Cerebellar cortex (tissue), 1 donor: ENCODE results near the gene HES7.

Source experiments
- DNase-seq: peaks from one replicate; pipeline ENCODE4 v3.0.0-alpha.2; 2015; ENCODE audit warnings: low spot score

The HES7 gene

DNA sequence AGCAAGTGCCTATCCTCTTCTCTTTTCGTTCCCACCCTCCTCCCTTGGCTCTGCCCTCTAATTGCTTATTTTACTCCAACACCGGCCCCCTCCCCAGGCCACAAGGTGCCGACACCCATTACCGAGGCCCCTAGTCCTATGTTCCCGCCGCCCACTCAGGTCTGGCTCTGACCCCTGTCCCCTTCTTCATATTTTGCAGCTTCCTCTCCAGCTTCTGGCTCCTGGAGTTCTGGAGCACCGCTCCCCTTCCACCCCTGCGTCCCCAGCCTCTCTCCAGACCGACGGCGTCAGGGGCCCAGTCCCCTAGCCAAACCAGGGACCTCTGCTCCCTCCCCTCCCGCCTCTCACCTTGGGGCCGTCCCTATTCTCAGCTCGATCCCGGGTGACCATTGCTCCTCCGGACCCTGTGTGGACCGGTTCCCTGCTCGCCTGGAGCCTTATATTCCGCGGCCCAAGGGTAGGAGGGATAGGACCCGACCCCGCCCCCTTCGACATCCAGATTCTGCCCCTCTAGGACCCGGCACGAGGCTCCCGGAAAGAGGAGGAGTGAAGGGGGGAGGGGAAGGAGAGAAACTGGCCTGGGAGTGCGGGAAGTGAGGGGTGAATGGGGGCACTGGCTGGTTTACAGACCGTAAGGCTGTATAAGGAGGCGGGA is at the start of gene HES7:
TSS of gene HES7 (minus strand) at position 412 of the 655 bp plus-strand sequence. CDS start at position 390, 22 bp downstream.
- peak; percentile 82 for DNase-seq

DNA sequence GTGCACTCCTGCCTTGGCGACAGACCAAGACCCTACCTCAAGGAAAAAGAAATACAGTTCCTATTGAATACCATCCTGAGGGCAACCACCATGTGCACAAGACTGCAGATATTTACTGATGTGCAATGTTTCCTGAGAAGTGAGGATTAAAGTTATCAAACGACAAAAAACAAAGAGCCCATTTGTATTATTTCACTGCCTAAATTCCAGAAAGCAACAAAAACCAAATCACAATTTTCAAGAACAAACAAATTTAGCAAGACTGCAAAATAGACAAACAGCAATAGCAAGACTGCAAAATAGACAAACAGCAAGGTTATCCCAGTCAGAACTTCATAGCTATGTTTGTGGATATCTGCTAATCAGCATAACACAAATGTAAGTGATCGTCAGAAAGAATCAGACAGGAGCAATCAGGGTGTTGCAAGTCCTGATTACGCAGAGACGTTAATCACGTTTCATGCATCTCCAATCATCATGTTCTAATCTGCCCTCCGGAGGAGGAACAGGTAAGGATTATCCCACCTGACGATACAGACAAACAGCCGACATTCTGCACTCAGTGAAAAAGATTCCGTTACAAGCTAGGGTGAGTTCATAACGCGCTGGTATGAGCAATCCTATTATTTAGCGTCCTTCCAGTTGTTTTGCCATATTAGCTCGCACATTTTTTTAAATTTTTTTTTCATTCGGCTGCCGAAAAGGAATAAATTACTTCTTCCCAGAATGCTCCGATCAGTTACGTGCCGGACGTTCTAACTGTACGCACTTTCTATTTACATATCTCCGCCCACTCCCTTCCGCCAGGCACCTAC is 49.4 kb upstream of the HES7 start:
- DNase-seq: peak; percentile 99

DNA sequence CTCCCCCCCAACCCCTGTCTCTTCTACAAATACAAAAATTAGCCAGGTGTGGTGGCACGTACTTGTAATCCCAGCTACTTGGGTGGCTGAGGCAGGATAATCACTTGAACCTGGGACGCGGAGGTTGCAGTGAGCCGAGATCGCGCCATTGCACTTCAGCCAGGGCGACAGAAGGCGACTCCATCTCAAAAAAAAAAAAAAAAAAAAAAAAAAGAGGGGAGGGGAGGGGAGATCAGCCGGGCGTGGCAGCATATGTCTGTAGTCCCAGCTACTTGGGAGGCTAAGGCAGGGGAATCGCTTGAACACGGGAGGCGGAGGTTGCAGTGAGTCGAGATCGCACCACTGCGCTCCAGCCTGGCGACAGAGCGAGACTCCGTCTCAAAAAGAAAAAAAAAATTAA is 46.3 kb upstream of the HES7 start:
- DNase-seq: peak; percentile 44

DNA sequence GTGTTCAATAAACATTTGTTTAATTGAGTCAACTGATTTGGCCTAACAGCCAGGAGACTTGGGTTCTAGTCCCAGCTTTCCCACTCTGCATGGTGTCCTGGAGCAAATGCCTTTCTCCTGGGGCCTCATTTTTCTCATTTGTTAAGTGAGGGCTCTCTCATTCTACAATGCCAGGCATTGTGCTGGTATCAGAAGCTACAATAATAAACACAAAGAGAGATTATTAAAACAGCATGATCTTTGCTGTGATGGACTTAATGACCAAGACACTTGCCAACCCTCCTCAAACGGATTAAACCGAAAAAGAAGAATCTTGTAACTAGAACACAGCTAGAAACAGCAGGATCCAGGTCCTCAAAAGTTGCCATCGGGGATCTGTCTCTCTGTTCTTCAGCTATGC is 43.6 kb upstream of the HES7 start:
- no peak for DNase-seq

DNA sequence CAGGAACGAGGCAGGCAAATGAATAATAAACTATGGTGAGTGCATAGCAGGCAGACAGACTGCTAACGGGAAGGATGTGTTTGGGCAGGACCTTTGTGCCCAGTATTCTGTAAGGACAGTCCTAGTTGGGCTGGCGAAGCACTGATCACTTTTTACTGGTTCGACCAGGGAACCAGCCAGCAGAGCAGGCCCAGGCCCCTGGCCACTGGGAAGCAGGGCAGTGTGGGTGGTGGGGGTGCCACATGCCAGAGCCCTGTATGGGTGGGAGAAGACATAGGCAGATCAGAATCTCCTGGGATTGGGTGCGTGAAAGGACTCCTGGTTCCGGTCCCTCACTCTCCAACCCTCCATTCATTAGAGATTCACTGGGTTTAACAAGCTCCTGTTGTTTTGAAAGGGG is 42.8 kb upstream of the HES7 start:
- DNase-seq: no peak

DNA sequence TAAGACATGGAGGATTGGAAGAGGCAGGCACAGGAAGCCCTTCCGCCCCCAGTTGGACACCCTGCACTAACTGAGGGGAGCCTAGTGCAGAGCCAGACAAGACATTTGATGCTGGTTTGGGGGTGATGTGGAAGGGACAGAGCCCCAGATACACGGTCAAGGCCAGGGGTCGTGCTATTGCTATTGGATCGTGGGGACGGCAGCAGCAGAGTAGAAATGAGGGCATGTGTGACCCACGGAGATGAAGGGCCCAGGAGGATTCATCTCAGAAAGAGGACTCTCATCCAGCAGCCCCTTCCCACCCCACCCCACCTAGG is 40.9 kb upstream of the HES7 start:
- no peak for DNase-seq

DNA sequence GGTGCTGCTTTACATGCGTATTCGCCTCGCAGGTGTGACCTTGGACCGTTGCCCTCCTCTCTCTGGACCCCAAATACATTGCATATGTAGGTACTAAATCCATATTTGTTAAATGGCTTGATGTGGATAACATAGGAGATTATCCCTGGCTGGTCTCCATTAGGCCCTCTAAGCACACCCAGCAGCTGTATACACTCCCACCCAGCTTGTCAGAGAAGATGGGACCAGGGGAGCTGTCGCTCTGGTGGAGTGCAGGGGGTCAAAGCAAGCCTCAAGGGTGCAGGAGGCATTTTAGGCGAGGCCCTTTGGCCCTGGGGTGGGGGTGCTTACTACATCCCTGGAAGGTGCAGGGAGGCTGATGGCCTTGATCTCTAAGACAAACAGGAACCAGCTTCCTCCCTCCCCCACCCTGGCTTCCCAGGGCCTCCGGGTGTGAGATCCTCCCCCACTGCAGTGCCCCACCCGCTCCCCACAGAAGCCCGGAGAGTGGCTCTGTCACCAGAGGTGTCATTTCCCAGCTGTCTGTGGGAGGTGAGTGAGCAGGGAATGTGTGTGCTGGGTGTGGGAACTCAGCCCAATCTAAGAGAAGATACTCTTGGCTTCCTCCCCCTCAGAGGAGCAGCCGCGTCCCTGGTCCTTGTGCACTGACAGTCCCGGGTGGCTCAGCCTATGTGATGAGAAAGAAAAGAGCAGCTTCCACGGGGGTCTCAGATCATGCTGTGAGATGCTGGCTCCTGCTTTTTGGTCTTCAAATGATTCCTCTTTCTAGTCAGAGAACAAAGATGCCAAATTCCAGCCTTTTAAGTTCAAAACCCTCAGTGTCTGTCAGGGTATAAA is 40.3 kb upstream of the HES7 start:
- peak; percentile 73 for DNase-seq

DNA sequence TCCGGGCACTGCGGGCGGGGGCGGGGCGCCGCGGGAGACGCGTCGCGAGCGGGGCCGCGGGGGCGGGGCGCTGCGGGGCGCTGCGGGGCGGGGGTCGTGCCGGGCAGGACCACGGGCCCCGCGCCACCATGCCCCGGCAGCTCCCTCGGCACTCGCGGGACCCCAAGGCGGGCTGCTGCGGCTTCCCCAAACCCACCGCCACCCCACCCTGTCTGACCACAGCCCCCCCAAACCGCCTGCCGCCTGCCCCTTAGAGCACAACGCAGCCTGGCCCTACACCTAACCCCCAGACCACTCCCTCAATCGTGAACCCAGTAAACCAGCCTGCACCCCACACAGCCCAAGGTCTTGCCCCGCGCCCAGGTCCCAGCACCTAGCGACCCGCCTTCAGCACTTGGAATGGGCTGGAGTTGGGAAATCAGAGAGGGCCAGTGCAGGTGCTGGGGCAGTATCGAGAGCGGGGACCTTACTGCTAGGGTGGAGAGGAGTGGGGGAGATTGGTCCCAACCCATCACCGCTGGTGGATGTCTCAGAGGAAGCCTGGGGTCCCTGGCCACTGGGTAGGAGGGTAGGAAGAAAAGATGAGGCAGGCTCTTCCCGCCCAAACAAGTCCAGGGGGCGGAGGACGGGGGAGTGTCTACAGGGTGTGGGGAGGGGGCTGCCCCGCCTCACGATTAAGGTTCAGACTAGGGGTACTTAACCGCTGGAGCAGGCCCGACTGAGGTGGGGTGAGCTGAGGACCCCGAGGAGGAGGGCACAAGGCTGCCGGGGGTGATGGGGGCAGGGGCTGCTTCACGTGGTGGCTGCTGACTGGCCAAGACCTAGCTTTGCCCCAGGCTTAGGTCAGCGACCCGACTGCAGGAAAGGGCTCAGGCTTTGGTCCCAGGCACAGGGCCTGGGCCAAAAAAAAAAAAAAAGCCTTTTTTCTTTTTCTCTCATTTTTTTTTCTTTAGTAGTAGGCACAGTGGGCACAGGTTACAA is 39.4 kb upstream of the HES7 start:
- peak; percentile 57 for DNase-seq

DNA sequence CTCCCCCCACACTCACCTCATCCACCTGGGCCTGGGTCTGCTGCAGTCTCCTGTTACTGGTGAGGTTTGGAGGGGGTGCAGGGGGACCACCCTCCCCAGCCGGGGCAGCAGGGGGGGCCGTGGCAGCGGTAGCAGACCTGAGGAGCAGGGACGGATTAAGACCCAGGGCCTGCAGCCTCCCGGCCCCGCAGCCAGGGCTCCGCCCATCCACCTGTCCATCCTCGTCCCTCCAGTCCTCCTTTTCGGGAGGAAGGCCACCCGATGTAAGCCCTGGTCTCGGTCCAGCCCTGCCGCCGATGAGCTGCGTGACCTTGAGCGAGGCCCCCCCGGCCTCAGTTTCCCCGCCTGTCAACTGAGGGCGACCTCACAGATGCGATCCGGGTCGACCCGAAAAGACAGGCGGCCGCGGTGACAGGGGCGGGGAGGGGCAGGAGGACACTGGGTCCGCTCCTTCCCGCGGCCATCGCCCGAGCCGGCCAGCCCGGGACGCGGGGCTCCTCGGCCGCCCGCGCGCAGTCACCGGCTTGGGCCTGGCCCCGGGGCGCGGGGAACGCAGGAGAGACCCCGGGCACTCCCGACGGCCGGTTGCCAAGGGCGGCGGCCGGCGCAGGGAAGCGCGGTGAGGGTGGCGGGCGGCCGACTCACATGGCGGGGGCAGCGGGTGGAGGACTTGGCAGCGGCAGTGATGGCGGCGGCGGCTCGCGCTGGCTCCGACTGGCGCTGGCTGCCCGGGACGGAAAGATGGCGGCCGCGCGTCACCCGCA is 38.5 kb upstream of the HES7 start, which contains the start of gene VAMP2:
TSS of gene VAMP2 (minus strand) at position 716 of the 764 bp plus-strand sequence. CDS start at position 647, 69 bp downstream.
- peak; percentile 58 for DNase-seq

DNA sequence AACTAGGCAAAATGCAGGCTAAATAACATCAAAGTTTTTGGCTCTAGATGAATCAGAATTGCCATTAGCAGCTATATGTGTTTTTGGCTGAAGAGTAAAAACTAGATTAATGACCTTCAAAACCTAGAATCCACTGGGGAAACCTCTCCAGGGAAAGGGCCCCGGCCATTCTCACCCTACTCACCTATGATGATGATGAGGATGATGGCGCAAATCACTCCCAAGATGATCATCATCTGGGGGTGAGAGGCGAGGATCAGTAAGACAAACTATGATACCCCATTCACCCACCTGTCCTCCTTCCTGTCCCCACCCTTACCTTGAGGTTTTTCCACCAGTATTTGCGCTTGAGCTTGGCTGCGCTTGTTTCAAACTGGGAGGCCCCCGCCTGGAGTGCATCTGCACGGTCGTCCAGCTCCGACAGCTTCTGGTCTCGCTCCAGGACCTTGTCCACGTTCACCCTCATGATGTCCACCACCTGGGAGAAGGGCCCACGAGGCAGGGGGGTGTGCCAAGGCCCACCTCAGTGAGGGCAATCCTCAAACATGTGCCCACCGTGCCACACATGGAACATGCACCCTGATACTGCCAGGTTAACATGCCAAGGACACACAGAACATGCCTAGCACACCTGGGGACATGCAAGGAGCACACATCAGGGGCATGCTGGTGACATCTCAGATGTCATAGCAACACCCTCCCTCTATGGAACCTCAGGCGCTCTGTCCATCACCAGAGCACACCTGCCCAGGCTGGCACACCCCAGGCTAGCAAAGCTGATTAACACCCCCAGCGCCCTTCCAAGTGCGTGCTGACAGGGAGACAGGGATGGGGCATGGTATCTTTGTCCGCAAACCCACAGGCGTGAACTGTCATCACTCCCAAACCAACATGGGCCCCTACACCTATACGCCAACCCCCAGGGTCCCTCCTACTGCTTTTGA is 37.7 kb upstream of the HES7 start:
- DNase-seq: no peak

DNA sequence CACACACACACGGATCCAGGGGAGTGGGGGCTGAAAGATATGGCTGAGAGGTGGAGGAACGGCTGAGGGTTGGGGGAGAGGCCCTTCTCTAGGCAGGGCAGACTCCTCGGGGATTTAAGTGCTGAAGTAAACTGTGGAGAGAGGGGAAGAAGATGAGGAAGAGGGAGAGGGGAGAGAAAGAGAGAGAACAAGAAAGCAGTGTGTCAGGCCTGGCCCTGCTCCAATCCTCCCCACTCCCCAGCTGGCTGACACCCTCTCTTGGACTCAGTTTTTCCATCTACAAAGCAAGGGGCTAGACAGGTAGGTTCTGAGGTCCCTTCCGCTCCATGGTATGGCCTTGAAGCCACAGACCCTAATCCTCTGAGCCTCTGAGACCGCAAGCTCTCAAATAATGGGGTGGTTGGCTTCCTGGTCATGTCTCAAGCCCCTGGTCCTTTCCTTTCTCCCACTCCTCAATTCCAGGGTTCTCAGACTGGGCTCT is 36.9 kb upstream of the HES7 start:
- no peak for DNase-seq

DNA sequence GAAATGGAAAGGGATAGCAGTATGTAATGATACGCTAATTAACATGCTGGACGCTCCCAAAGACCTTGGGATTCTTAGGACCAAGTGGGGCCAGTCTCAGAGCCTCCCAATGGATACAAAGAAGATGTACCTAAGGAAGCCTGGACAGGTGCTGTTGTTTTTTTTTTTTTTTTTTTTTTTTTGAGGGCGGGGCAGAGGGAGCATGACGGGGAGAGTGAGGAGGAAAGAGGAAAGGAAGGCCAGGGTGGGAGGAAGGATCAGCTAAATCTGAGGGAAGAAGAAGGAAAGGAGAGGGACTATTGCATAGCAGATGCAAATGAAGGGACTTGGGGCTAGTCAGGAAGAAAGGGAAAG is 36.3 kb upstream of the HES7 start:
- DNase-seq: no peak

DNA sequence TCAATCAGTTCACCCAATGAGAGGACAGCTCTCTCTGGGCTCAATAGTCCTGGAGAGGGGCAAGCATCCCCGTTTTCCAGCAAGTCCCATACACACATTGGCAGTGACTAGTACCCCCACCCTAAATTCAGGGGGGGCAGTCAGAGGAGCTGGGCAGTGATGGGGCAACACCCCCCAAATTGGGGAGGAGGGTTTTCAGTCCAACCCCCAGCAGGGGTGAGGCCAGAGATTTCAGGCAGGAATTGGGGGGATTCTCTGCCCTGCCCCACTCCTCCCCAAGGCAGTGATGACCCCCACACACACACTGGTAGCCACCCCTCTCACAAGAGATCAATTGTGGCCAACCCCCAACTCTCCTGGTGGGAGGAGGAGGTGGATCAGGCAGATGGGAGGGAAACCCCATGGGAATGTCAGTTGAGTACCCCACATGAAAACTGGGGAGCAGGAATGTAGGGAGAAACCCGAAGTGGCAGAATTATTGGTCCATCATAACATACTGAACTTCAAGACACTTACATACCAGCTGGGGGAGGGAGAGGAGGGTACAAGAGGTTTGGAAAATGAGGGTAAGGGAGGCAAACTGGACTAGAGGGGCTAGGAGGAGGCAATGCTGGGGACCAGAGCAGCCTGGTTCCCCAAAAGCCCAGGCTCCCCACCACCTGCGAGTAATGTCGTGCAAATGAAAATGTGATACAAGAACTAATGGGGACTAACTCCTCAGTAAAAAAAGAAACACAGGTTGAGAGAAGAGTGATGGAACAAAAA is 35.7 kb upstream of the HES7 start:
- no peak for DNase-seq

DNA sequence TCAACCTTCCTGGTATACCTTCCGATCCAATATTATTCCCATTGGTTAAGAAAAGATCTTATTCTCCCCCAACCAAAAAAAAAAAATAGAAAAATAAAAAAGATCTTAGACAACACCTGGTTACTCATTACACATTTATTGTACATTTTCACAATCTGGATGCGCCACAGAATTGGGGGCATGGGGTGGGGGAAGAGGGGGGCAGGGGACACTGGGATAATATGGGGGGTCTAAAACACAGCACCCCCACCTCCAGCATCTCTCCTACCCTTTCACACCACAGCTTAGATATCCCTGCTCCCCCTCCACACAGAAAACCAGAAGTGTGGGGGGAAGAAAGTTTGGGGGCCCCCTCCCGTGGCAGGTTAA is 35.1 kb upstream of the HES7 start:
- no peak for DNase-seq

DNA sequence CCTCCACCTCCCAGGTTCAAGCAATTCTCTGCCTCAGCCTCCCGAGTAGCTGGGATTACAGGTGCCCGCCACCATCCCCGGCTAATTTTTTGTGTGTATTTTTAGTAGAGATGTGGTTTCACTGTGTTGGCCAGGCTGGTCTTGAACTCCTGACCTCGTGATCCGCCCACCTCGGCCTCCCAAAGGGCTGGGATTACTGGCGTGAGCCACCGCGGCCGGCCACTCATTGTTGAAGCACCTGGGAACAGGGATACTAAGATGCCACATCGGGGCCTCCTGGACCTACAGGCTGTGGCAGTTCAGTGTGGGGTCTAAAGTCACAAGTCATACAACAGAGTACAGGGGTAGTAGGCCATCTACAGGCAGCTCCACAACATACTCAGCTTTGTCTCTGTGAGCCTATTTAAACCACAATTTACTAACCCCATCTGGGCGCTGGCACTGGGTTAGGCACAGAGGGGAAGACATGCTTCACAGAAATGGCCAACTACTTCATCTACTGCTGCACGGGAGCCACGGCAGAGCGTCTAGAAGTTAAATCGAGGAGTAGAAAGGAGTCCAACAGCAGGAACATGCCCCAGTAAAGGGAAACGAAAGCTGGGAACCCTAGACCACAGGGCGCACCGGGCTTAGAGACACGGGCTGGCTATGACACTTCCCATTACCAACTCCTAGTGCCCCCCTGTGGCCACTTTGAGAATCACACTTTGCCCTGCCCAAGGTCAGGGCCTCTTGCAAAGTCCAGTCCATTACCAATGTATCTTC is 34.5 kb upstream of the HES7 start:
- DNase-seq: peak; percentile 93

DNA sequence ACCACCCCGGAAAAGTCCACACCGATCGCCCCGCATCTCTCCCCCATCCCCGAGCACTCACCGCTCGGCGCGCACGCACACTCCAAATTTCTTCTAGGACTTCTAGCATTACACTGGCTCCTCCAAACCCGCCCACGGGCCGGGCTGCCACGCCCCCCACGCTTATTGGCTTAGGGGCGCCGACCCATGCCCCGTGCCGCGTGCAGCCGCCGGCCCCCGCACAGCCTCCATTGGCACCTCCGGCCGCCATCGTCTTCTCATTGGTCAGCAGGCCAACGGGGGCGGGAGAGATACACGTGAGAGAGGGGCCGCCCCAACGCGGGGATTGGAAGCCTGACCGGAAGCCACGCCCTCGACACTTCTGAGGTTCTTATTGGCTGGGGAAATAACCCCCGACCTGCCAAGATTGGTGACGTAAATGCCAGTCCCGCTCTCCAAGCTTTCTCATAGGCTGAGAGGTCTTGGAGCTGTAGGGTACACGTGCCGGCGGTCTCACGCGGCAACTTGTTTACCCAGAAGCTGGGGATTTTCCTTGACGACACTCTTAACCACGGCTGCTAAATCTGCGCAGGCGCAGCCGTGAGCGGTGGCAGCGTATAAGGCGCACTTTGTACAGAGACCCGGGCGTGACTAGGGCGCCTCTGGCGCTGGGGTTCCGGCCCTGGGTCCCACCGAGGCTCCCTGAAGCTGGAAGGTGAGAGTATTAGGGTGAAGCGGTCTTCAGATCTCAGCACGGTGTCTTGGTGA is 32.5 kb upstream of the HES7 start:
- peak; percentile 100 for DNase-seq

DNA sequence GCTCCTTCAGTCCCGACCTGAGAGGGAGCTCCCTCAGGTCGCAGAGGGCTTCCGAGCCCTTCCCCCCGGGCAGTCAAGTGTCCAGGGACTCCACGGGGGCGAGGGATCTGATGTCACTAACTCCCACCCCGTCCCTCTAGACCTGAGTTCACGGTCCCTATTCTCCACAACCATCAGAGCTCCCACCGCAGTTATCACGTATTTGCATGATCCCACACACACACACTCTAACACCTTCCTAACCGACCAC is 32.0 kb upstream of the HES7 start:
- DNase-seq: no peak
